H9 (cell line): Measurements from ENCODE around the gene TRPV3. TPM values are rescaled to one million over a fixed set of nuclear protein-coding genes. Genes with fewer than 3 reads are reported as not detected.

Experiments
- DNase-seq: peaks from one replicate; pipeline ENCODE4 v3.0.0-alpha.2; 2017
- H2AFZ ChIP-seq: one replicate; pipeline ENCODE4 v1.6.1; 2013; ENCODE audit warnings: mild to moderate bottlenecking, low read length, control low read depth, moderate library complexity
- H2AK5ac ChIP-seq: 2 replicates; pipeline ENCODE4 v1.6.1; 2013; ENCODE audit warnings: low read length, control low read depth, mixed read lengths; ENCODE audit not compliant: insufficient read length
- H2BK120ac ChIP-seq: one replicate; pipeline ENCODE4 v1.6.1; 2013; ENCODE audit warnings: low read depth, mild to moderate bottlenecking, low read length, control low read depth, inconsistent platforms; ENCODE audit not compliant: poor library complexity, severe bottlenecking
- H2BK12ac ChIP-seq: 2 replicates; pipeline ENCODE4 v1.6.1; 2013; ENCODE audit warnings: low read length, control low read depth, mixed read lengths, low read depth; ENCODE audit not compliant: insufficient read length
- H2BK15ac ChIP-seq: 2 replicates; pipeline ENCODE4 v1.6.1; 2013; ENCODE audit warnings: low read depth, low read length, control low read depth
- H2BK20ac ChIP-seq: one replicate; pipeline ENCODE4 v1.6.1; 2013; ENCODE audit warnings: low read depth, mild to moderate bottlenecking, low read length, control low read depth, inconsistent platforms; ENCODE audit not compliant: poor library complexity, severe bottlenecking
- H2BK5ac ChIP-seq: 2 replicates; pipeline ENCODE4 v1.6.1; 2013; ENCODE audit warnings: low read length, control low read depth, mixed read lengths; ENCODE audit not compliant: insufficient read length
- H3K14ac ChIP-seq: 2 replicates; pipeline ENCODE4 v1.6.1; 2013; ENCODE audit warnings: low read length, control low read depth; ENCODE audit not compliant: insufficient read depth
- H3K18ac ChIP-seq: 2 replicates; pipeline ENCODE4 v1.6.1; 2013; ENCODE audit warnings: low read depth, mild to moderate bottlenecking, mixed read lengths, low read length, control low read depth; ENCODE audit not compliant: insufficient read length
- H3K23ac ChIP-seq: 2 replicates; pipeline ENCODE4 v1.6.1; 2013; ENCODE audit warnings: low read length, control low read depth, mixed read lengths, low read depth; ENCODE audit not compliant: insufficient read length
- H3K23me2 ChIP-seq: 2 replicates; pipeline ENCODE4 v1.6.1; 2013; ENCODE audit warnings: low read depth, mild to moderate bottlenecking, mixed read lengths, low read length, control low read depth; ENCODE audit not compliant: insufficient read length, poor library complexity, severe bottlenecking
- H3K27ac ChIP-seq: 2 replicates; pipeline ENCODE4 v1.5.1; 2013; ENCODE audit warnings: low read length, control low read depth, mixed read lengths, low read depth; ENCODE audit not compliant: insufficient read length
- H3K27me3 ChIP-seq: 2 replicates; pipeline ENCODE4 v1.6.1; 2013; ENCODE audit warnings: low read length, control low read depth, inconsistent platforms; ENCODE audit not compliant: insufficient read depth
- H3K4ac ChIP-seq: 2 replicates; pipeline ENCODE4 v1.6.1; 2013; ENCODE audit warnings: low read depth, mild to moderate bottlenecking, control low read depth, inconsistent platforms, low read length, moderate library complexity
- H3K4me1 ChIP-seq: 2 replicates; pipeline ENCODE4 v1.6.1; 2013; ENCODE audit warnings: low read length, control low read depth, inconsistent platforms; ENCODE audit not compliant: insufficient read depth
- H3K4me2 ChIP-seq: 2 replicates; pipeline ENCODE4 v1.6.1; 2013; ENCODE audit warnings: low read length, control low read depth, mixed read lengths; ENCODE audit not compliant: insufficient read length, insufficient read depth
- H3K56ac ChIP-seq: 2 replicates; pipeline ENCODE4 v1.6.1; 2013; ENCODE audit warnings: low read depth, mild to moderate bottlenecking, mixed read lengths, low read length, control low read depth; ENCODE audit not compliant: insufficient read length
- H3K79me1 ChIP-seq: 2 replicates; pipeline ENCODE4 v1.6.1; 2013; ENCODE audit warnings: low read depth, mild to moderate bottlenecking, moderate library complexity, low read length, control low read depth, inconsistent platforms; ENCODE audit not compliant: insufficient read depth, poor library complexity, severe bottlenecking
- H3K79me2 ChIP-seq: 2 replicates; pipeline ENCODE4 v1.6.1; 2013; ENCODE audit warnings: low read length, control low read depth, inconsistent platforms; ENCODE audit not compliant: insufficient read depth
- H3K9ac ChIP-seq: 2 replicates; pipeline ENCODE4 v1.6.1; 2013; ENCODE audit warnings: low read length, control low read depth, mixed read lengths; ENCODE audit not compliant: insufficient read length; ENCODE audit errors: extremely low read depth
- H3K9me3 ChIP-seq: one replicate; pipeline ENCODE4 v1.6.1; 2013; ENCODE audit warnings: low read depth, low read length, inconsistent platforms; ENCODE audit not compliant: control insufficient read depth
- H3T11ph ChIP-seq: one replicate; pipeline ENCODE4 v1.6.1; 2013; ENCODE audit warnings: mild to moderate bottlenecking, low read length, control low read depth, inconsistent platforms
- H4K20me1 ChIP-seq: one replicate; pipeline ENCODE4 v1.6.1; 2013; ENCODE audit not compliant: control insufficient read depth, insufficient read length, insufficient read depth
- H4K5ac ChIP-seq: 2 replicates; pipeline ENCODE4 v1.6.1; 2013; ENCODE audit warnings: low read depth, mild to moderate bottlenecking, mixed read lengths, low read length, control low read depth; ENCODE audit not compliant: insufficient read length
- H4K8ac ChIP-seq: replicated peaks from 2 replicates; pipeline ENCODE4 v1.6.1; 2013; ENCODE audit warnings: low read length, control low read depth, mixed read lengths, low read depth; ENCODE audit not compliant: insufficient read length
- H4K91ac ChIP-seq: 2 replicates; pipeline ENCODE4 v1.6.1; 2013; ENCODE audit warnings: low read depth, mild to moderate bottlenecking, moderate library complexity, mixed read lengths, low read length, control low read depth; ENCODE audit not compliant: insufficient read length
- H3K27ac Mint-ChIP-seq, 3 experiments: 2 replicates in 2 of 3; 3 replicates in 1 of 3; pipeline ENCODE4 v1.8.0; 2020 to 2021; ENCODE audit warnings: mixed read lengths in 3 of 3, mild to moderate bottlenecking in 1 of 3, moderate library complexity in 1 of 3
- H3K27me3 Mint-ChIP-seq: 2 replicates; pipeline ENCODE4 v1.8.0; 2021; ENCODE audit warnings: low read depth, mild to moderate bottlenecking, moderate library complexity, mixed read lengths
- H3K36me3 Mint-ChIP-seq, 3 experiments: 2 replicates in 2 of 3; 3 replicates in 1 of 3; pipeline ENCODE4 v1.8.0; 2020 to 2021; ENCODE audit warnings: low read depth in 3 of 3, mixed read lengths in 3 of 3; ENCODE audit not compliant: insufficient read depth in 1 of 3
- H3K4me1 Mint-ChIP-seq, 2 experiments: 2 replicates each; pipeline ENCODE4 v1.8.0; 2020; ENCODE audit warnings: mixed read lengths in 2 of 2
- H3K4me3 Mint-ChIP-seq, 2 experiments: 2 replicates in 1 of 2; 3 replicates in 1 of 2; pipeline ENCODE4 v1.8.0; 2020 to 2021; ENCODE audit warnings: mild to moderate bottlenecking in 2 of 2, mixed read lengths in 2 of 2, moderate library complexity in 1 of 2
- H3K9me3 Mint-ChIP-seq, 2 experiments: 2 replicates in 1 of 2; 3 replicates in 1 of 2; pipeline ENCODE4 v1.8.0; 2020; ENCODE audit warnings: mild to moderate bottlenecking in 2 of 2, mixed read lengths in 2 of 2, moderate library complexity in 1 of 2
- WGBS: extraction: QIAGEN DNeasy Blood & Tissue Kit; methylation state at CpG from one replicate; pipeline ENCODE4 v1.1.7; 2013; ENCODE audit warnings: missing lambda C conversion rate, low lambda C conversion rate, mixed read lengths; ENCODE audit not compliant: insufficient read length; ENCODE audit errors: extremely low coverage; 5-methylcytosine and 5-hydroxymethylcytosine counted together
- total RNA-seq: library from RNA; stranded (reverse); gene quantifications from 2 replicates; pipeline ENCODE4 v1.2.1, GENCODE V29; 2021
- TF ChIP-seq, protein P1 (sequence below): fragments of 200-600 bp; sonication (generic); conservative IDR thresholded peaks from 3 replicates; pipeline ENCODE4 v1.8.0; 2021; ENCODE audit warnings: antibody characterized with exemption, mild to moderate bottlenecking

The TRPV3 gene
- total RNA-seq, 1 experiment from 2014 or later = 0.63 TPM

- H2BK20ac ChIP-seq = no peak overlapping the region
- H4K20me1 ChIP-seq = no peaks in the 10 kb centered on the region
- TF ChIP-seq, protein P1, sequence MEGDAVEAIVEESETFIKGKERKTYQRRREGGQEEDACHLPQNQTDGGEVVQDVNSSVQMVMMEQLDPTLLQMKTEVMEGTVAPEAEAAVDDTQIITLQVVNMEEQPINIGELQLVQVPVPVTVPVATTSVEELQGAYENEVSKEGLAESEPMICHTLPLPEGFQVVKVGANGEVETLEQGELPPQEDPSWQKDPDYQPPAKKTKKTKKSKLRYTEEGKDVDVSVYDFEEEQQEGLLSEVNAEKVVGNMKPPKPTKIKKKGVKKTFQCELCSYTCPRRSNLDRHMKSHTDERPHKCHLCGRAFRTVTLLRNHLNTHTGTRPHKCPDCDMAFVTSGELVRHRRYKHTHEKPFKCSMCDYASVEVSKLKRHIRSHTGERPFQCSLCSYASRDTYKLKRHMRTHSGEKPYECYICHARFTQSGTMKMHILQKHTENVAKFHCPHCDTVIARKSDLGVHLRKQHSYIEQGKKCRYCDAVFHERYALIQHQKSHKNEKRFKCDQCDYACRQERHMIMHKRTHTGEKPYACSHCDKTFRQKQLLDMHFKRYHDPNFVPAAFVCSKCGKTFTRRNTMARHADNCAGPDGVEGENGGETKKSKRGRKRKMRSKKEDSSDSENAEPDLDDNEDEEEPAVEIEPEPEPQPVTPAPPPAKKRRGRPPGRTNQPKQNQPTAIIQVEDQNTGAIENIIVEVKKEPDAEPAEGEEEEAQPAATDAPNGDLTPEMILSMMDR = no peak
- H3K4me1 Mint-ChIP-seq = peaks cover 32 to 34% of the 10 kb centered on the region in 2 experiments
- 0 out of 2 replicates have a peak, but pooled peaks cover 4% of the 10 kb centered on the region for H3K4me1 ChIP-seq
- no peak overlapping the region for H3K23ac ChIP-seq
- no peak overlapping the region for H2BK15ac ChIP-seq
- H3K79me2 ChIP-seq = no peaks in the 10 kb centered on the region
- DNase-seq = no peak
- H4K91ac ChIP-seq = no peak overlapping the region
- no peak overlapping the region for H3T11ph ChIP-seq
- peaks cover 0 to 3% (median 0%) of the 10 kb centered on the region in 3 experiments; a peak in 4 of 7 replicates for H3K36me3 Mint-ChIP-seq
- H3K23me2 ChIP-seq = no peaks in the 10 kb centered on the region
- no peak overlapping the region for H4K5ac ChIP-seq
- no peak overlapping the region for H2BK120ac ChIP-seq
- no peak overlapping the region for H3K4ac ChIP-seq
- no peak overlapping the region for H3K56ac ChIP-seq
- H2AFZ ChIP-seq = no peak overlapping the region
- no peak overlapping the region for H3K18ac ChIP-seq
- H2BK12ac ChIP-seq = no peak overlapping the region
- H3K9me3 Mint-ChIP-seq = peaks cover 3 to 8% of the 10 kb centered on the region in 2 experiments; a peak in 3 of 5 replicates
- H3K9me3 ChIP-seq = no peaks in the 10 kb centered on the region
- H3K4me2 ChIP-seq = no peak overlapping the region
- no peak overlapping the region for H3K27ac ChIP-seq
- H3K9ac ChIP-seq = no peak overlapping the region
- no peak overlapping the region for H3K4me3 Mint-ChIP-seq
- WGBS = no CpG with 5 or more reads among the region's 1 CpG
- H3K27me3 Mint-ChIP-seq = peaks cover 12% of the 10 kb centered on the region
- no peak overlapping the region for H3K27ac Mint-ChIP-seq
- H3K79me1 ChIP-seq = no peaks in the 10 kb centered on the region
- H3K27me3 ChIP-seq = no peaks in the 10 kb centered on the region
- H2AK5ac ChIP-seq = no peak overlapping the region
- no peak overlapping the region for H4K8ac ChIP-seq
- H3K14ac ChIP-seq = no peak overlapping the region
- no peak overlapping the region for H2BK5ac ChIP-seq
Measured at GRCh38 chr17:3507071-3507470, 50.5 kb downstream of the TRPV3 start.
